ENCODE data around the gene CRYBG2. TPM values are rescaled to one million over a fixed set of nuclear protein-coding genes. Genes with fewer than 3 reads are reported as not detected.

The CRYBG2 gene
- total RNA-seq, 1 donor from 2014 or later, result 2.1 TPM

GRCh38 chr1:26351590-26352337 lies 2.2 kb downstream of the CRYBG2 start:
- TF ChIP-seq CTCF (IDR thresholded peaks at IDR 0.05), result no peak
- intact Hi-C loops (cut with DNase I), result no loop called here

GRCh38 chr1:26350701-26351589 lies 3.0 kb downstream of the CRYBG2 start:
- Histone ChIP-seq H3K27ac (no peak overlapping the region), H3K9me3 (no peaks in the 10 kb centered on the region), H3K4me3 (no peak overlapping the region), H3K36me3 (no peaks in the 10 kb centered on the region), H3K4me1 (no peaks in the 10 kb centered on the region), H3K27me3 (ENCODE audit: low read depth) (no peaks in the 10 kb centered on the region)
- no peak for DNase-seq
- ATAC-seq, result no peak
- TF ChIP-seq CTCF (IDR thresholded peaks at IDR 0.05), result no peak
- intact Hi-C loops (cut with DNase I), result no loop called here

More at GRCh38 chr1:26351590-26352337, 2.2 kb downstream of the CRYBG2 start:
- H3K27me3 ChIP-seq (ENCODE audit: low read depth), result no peaks in the 10 kb centered on the region
- peak; percentile 67 to 79 for ATAC-seq
- no peak overlapping the region for H3K4me3 ChIP-seq
- no peaks in the 10 kb centered on the region for H3K9me3 ChIP-seq
- no peak overlapping the region for H3K27ac ChIP-seq
- no peaks in the 10 kb centered on the region for H3K36me3 ChIP-seq
- no peak for DNase-seq
- no peaks in the 10 kb centered on the region for H3K4me1 ChIP-seq

- intact Hi-C loops (cut with DNase I), result no loop called here
These were observed 3.6 kb downstream of the CRYBG2 start for GRCh38 chr1:26350343-26350700.

GRCh38 chr1:26349877-26350244 lies 4.1 kb downstream of the CRYBG2 start:
- ATAC-seq, result no peak
- no peaks in the 10 kb centered on the region for H3K36me3 ChIP-seq

More at GRCh38 chr1:26350343-26350700, 3.6 kb downstream of the CRYBG2 start:
- H3K9me3 ChIP-seq, result no peaks in the 10 kb centered on the region
- DNase-seq, result no peak
- no peak for TF ChIP-seq CTCF (IDR thresholded peaks at IDR 0.05)
- H3K27ac ChIP-seq, result no peak overlapping the region
- H3K4me3 ChIP-seq, result no peak overlapping the region
- H3K27me3 ChIP-seq (ENCODE audit: low read depth), result no peaks in the 10 kb centered on the region
- no peaks in the 10 kb centered on the region for H3K36me3 ChIP-seq
- H3K4me1 ChIP-seq, result no peaks in the 10 kb centered on the region
- no peak for ATAC-seq

More at GRCh38 chr1:26349877-26350244, 4.1 kb downstream of the CRYBG2 start:
- Histone ChIP-seq H3K9me3 (no peaks in the 10 kb centered on the region), H3K27ac (no peak overlapping the region), H3K4me3 (no peak overlapping the region), H3K27me3 (ENCODE audit: low read depth) (no peaks in the 10 kb centered on the region), H3K4me1 (no peaks in the 10 kb centered on the region)
- TF ChIP-seq CTCF (IDR thresholded peaks at IDR 0.05), result no peak
- DNase-seq, result no peak
- intact Hi-C loops (cut with DNase I), result no loop called here
